ENCODE measurements around the gene THPO.

THPO gene

GRCh38 chr3:184328516-184328915 lies 49.5 kb downstream of the THPO start:
- no peak for DNase-seq

- DNase-seq = no peak
Observed at GRCh38 chr3:184327171-184327570, 50.8 kb downstream of the THPO start.

GRCh38 chr3:184325715-184326369 lies 52.2 kb downstream of the THPO start:
- peak; percentile 56 for DNase-seq

- DNase-seq = no peak
Observed at GRCh38 chr3:184325269-184325668, 52.7 kb downstream of the THPO start.

- DNase-seq = no peak
Observed at GRCh38 chr3:184323696-184324095, 54.3 kb downstream of the THPO start.

- DNase-seq = no peak
Observed at GRCh38 chr3:184322731-184323487, 55.1 kb downstream of the THPO start.

All from stimulated activated CD4-positive, alpha-beta T cell treated with anti-CD3 and anti-CD28 coated beads, Interleukin-15, amount 100 ng/mL, for 24 hours (primary cell).